ENCODE measurements around the gene EHD1. TPM values are rescaled to one million over a fixed set of nuclear protein-coding genes. Genes with fewer than 3 reads are reported as not detected.

The EHD1 gene
- total and polyA plus RNA-seq, 2 donors (not counting 1 experiment from before 2014, with no cell fraction given), result 71.3 to 240 TPM

DNA sequence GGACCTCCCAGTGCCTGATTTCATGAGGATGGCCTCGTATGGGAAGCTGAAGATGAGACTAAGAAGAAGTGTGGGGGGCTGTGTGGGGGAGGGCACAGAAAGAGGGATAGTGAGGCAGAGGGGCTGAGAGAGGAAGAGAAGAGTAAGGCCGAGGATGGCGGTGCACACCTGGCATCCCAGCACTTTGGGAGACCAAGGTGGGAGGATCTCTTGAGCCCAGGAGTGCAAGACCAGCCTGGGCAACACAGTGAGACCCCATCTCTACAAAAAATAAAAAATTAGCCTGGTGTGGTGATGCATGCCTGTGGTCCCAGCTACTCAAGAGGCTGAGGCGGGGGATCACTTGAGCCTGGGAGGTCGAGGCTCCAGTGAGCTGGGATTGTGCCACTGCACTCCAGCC lies 13.5 kb upstream of the EHD1 start:
- Histone ChIP-seq H4K20me1 (ENCODE audit: control insufficient read depth, extremely low read depth, insufficient read depth, low read length) (no peaks in the 10 kb centered on the region), H2AFZ (ENCODE audit: low read length) (no peak overlapping the region), H3K4me3 (replicated peaks in 1 of 4; ENCODE audit: control extremely low read depth in 1 of 4, insufficient read depth in 1 of 4, low read depth in 3 of 4, low read length in 4 of 4) (no peak overlapping the region), H3K9me3 (ENCODE audit: control insufficient read depth, insufficient read depth, low read depth, low read length) (no peaks in the 10 kb centered on the region), H3K4me1 (ENCODE audit: control insufficient read depth, extremely low read depth, insufficient read depth, low read length) (peaks cover 3% of the 10 kb centered on the region), H3K27me3 (ENCODE audit: control insufficient read depth, insufficient read depth, low read length) (no peaks in the 10 kb centered on the region), H3K79me2 (ENCODE audit: control insufficient read depth, insufficient read depth, low read length) (no peaks in the 10 kb centered on the region), H3K27ac (ENCODE audit: insufficient read depth, low read length) (no peak overlapping the region), H3K9ac (ENCODE audit: insufficient read depth, low read length) (no peak overlapping the region), H3K4me2 (ENCODE audit: extremely low read depth, insufficient read depth, low read length) (no peak overlapping the region), H3K36me3 (ENCODE audit: control insufficient read depth, insufficient read depth, low read length) (peaks cover 2% of the 10 kb centered on the region)
- no peak for DNase-seq (ENCODE audit: low read depth in 2 of 2)
- TF ChIP-seq, protein P1, sequence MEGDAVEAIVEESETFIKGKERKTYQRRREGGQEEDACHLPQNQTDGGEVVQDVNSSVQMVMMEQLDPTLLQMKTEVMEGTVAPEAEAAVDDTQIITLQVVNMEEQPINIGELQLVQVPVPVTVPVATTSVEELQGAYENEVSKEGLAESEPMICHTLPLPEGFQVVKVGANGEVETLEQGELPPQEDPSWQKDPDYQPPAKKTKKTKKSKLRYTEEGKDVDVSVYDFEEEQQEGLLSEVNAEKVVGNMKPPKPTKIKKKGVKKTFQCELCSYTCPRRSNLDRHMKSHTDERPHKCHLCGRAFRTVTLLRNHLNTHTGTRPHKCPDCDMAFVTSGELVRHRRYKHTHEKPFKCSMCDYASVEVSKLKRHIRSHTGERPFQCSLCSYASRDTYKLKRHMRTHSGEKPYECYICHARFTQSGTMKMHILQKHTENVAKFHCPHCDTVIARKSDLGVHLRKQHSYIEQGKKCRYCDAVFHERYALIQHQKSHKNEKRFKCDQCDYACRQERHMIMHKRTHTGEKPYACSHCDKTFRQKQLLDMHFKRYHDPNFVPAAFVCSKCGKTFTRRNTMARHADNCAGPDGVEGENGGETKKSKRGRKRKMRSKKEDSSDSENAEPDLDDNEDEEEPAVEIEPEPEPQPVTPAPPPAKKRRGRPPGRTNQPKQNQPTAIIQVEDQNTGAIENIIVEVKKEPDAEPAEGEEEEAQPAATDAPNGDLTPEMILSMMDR (conservative IDR thresholded peaks at IDR 0.05 in 1 of 2, IDR thresholded peaks at IDR 0.05 in 1 of 2; ENCODE audit: low read depth in 1 of 2, low read length in 2 of 2), result no peak
- no peak for TF ChIP-seq EZH2 (IDR thresholded peaks at IDR 0.05; ENCODE audit: low read length, missing control alignments)

DNA sequence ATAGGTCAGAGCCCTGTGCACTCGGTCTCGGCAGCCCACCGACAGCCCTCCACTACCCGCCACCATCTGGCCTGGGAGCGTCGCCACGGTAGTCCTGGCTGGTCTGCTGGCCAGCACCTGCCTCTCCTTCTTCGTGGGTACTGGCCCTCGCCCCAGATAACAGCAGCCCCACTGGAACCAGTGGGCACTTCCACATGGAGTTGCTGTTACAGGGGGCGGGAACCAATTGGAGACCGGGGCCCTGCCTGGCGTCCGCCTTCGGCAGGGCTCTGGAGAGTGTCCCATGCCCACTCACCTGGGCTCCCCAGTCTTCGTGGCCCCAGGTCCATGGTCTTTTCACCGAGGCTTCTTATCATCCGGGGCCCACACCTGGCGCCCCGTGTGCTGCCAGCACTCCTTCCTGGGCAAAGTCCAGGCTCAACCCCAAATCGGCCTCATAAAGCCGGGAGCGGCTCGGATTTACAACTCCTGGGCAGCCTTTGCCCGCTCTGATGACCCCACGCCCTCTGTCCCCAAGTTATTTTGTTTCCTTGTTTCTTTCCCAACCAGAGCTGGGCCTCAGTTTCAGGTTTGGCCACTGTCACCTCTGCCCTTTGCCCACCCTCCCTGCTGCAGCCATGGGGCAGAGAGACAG lies 12.9 kb upstream of the EHD1 start:
- Histone ChIP-seq H3K79me2 (ENCODE audit: control insufficient read depth, insufficient read depth, low read length) (no peaks in the 10 kb centered on the region), H3K4me3 (replicated peaks in 1 of 4; ENCODE audit: control extremely low read depth in 1 of 4, insufficient read depth in 1 of 4, low read depth in 3 of 4, low read length in 4 of 4) (no peak overlapping the region), H2AFZ (ENCODE audit: low read length) (no peak overlapping the region), H3K27ac (ENCODE audit: insufficient read depth, low read length) (no peak overlapping the region), H3K36me3 (ENCODE audit: control insufficient read depth, insufficient read depth, low read length) (peaks cover 2% of the 10 kb centered on the region), H3K9ac (ENCODE audit: insufficient read depth, low read length) (no peak overlapping the region), H3K4me2 (ENCODE audit: extremely low read depth, insufficient read depth, low read length) (no peak overlapping the region), H4K20me1 (ENCODE audit: control insufficient read depth, extremely low read depth, insufficient read depth, low read length) (no peaks in the 10 kb centered on the region), H3K27me3 (ENCODE audit: control insufficient read depth, insufficient read depth, low read length) (no peaks in the 10 kb centered on the region), H3K9me3 (ENCODE audit: control insufficient read depth, insufficient read depth, low read depth, low read length) (no peaks in the 10 kb centered on the region), H3K4me1 (ENCODE audit: control insufficient read depth, extremely low read depth, insufficient read depth, low read length) (peaks cover 3% of the 10 kb centered on the region)
- DNase-seq (ENCODE audit: low read depth in 2 of 2), result no peak
- TF ChIP-seq, protein P1 (conservative IDR thresholded peaks at IDR 0.05 in 1 of 2, IDR thresholded peaks at IDR 0.05 in 1 of 2; ENCODE audit: low read depth in 1 of 2, low read length in 2 of 2), result no peak
- TF ChIP-seq EZH2 (IDR thresholded peaks at IDR 0.05; ENCODE audit: low read length, missing control alignments), result no peak

DNA sequence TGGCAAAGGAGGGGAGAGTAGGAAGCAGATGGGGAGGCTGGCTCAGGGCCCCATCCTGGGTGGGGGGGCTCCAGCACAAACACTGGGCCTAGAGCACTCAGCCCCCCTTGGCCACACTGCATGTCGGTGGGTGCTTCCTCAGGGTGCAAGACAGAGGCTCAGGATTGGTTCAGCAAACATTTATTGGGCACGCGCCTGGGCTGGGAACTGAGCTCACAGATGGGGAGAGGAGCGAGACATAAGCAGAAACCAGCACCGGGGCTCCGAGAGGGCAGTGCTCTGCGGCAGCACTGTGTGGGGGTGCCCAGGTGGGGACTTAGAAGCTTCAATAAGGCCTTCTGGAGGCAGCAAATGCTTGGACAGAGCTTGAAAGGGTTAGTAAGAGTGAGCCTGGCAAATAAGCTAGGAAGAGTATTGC lies 12.1 kb upstream of the EHD1 start:
- no peak for TF ChIP-seq EZH2 (IDR thresholded peaks at IDR 0.05; ENCODE audit: low read length, missing control alignments)
- TF ChIP-seq, protein P1 (conservative IDR thresholded peaks at IDR 0.05 in 1 of 2, IDR thresholded peaks at IDR 0.05 in 1 of 2; ENCODE audit: low read depth in 1 of 2, low read length in 2 of 2), result no peak
- Histone ChIP-seq H3K27ac (ENCODE audit: insufficient read depth, low read length) (no peak overlapping the region), H3K9me3 (ENCODE audit: control insufficient read depth, insufficient read depth, low read depth, low read length) (no peaks in the 10 kb centered on the region), H3K4me1 (ENCODE audit: control insufficient read depth, extremely low read depth, insufficient read depth, low read length) (peaks cover 3% of the 10 kb centered on the region), H3K4me2 (ENCODE audit: extremely low read depth, insufficient read depth, low read length) (no peak overlapping the region), H3K9ac (ENCODE audit: insufficient read depth, low read length) (no peak overlapping the region), H3K36me3 (ENCODE audit: control insufficient read depth, insufficient read depth, low read length) (peaks cover 2% of the 10 kb centered on the region), H4K20me1 (ENCODE audit: control insufficient read depth, extremely low read depth, insufficient read depth, low read length) (no peaks in the 10 kb centered on the region), H3K79me2 (ENCODE audit: control insufficient read depth, insufficient read depth, low read length) (no peaks in the 10 kb centered on the region), H3K27me3 (ENCODE audit: control insufficient read depth, insufficient read depth, low read length) (no peaks in the 10 kb centered on the region), H2AFZ (ENCODE audit: low read length) (no peak overlapping the region), H3K4me3 (replicated peaks in 1 of 4; ENCODE audit: control extremely low read depth in 1 of 4, insufficient read depth in 1 of 4, low read depth in 3 of 4, low read length in 4 of 4) (no peak overlapping the region)
- no peak for DNase-seq (ENCODE audit: low read depth in 2 of 2)

All from fibroblast of lung (primary cell).